K562 (cell line): ENCODE measurements around the gene NAPA. TPM values are rescaled to one million over a fixed set of nuclear protein-coding genes. Genes with fewer than 3 reads are reported as not detected.

Source experiments
- COPS2 ChIP-seq: fragments of 450-650 bp; conservative IDR thresholded peaks from 2 replicates; pipeline ENCODE4 v1.6.1; 2016; ENCODE audit warnings: mild to moderate bottlenecking, moderate library complexity
- ETV6 ChIP-seq, 3 experiments: fragments of 150-350 bp in 1 of 3; sonication (generic) in 1 of 3; formaldehyde crosslinking in 1 of 3; IDR thresholded peaks; 2 replicates each; pipeline versions ENCODE4 v1.6.1 to v1.8.0; 2014 to 2022; ENCODE audit warnings: borderline replicate concordance in 2 of 3, low read depth in 2 of 3, antibody characterized with exemption in 1 of 3, low read length in 1 of 3, mild to moderate bottlenecking in 1 of 3, missing genetic modification reagents in 1 of 3
- FOXO4 ChIP-seq: fragments of 450-650 bp; formaldehyde crosslinking; IDR thresholded peaks from 2 replicates; pipeline ENCODE4 v1.4.0; 2020; ENCODE audit warnings: mild to moderate bottlenecking, moderate library complexity
- MGA ChIP-seq: fragments of 450-650 bp; IDR thresholded peaks from 2 replicates; pipeline ENCODE4 v1.6.1; 2016; ENCODE audit warnings: mild to moderate bottlenecking, moderate library complexity
- NFATC3 ChIP-seq: fragments of 450-650 bp; IDR thresholded peaks from 2 replicates; pipeline ENCODE4 v1.6.1; 2017; ENCODE audit warnings: mild to moderate bottlenecking
- ZKSCAN1 ChIP-seq: fragments of 150-350 bp; IDR thresholded peaks from 2 replicates; pipeline ENCODE4 v1.6.1; 2016; ENCODE audit warnings: low read depth, low read length
- polyA plus RNA-seq, 8 experiments: library from polyadenylated mRNA; depleted of rRNA in 4 of 8; stranded (reverse) in 5 of 8; unstranded in 3 of 8; fragments of >200 nt; fragmentation: Nextera tagmentation in 2 of 8; fragmentation: Illumina TruSeq in 1 of 8; extraction: Ambion mirVana in 2 of 8; extraction: Trizol in 1 of 8; gene quantifications; 2 replicates each; pipeline versions ENCODE4 v1.2.1 to v1.2.3, GENCODE V29; 2011 to 2014; ENCODE audit warnings: inconsistent platforms in 1 of 8, missing spikeins in 1 of 8
- total RNA-seq, 7 experiments: library from RNA; depleted of rRNA in 6 of 7; stranded (reverse); fragments of >200 nt in 6 of 7; fragmentation: Illumina TruSeq in 2 of 7; extraction: Trizol in 2 of 7; gene quantifications; 2 replicates each; pipeline versions ENCODE4 v1.2.1 to v1.2.3, GENCODE V29; 2011 to 2021; ENCODE audit warnings: low replicate concordance in 1 of 7
- TF ChIP-seq, protein P1 (sequence below), 2 experiments: fragments of 450-650 bp in 1 of 2; sonication (generic) in 1 of 2; formaldehyde crosslinking; conservative IDR thresholded peaks; 2 replicates each; pipeline versions ENCODE4 v1.4.0 to v1.8.1; 2020 to 2022; ENCODE audit warnings: mild to moderate bottlenecking in 1 of 2, missing genetic modification reagents in 1 of 2
- TF ChIP-seq, protein P2 (sequence below): fragments of 250-450 bp; sonication (Bioruptor Pico); IDR thresholded peaks from 2 replicates; pipeline ENCODE4 v1.4.0; 2020; ENCODE audit warnings: mild to moderate bottlenecking, moderate library complexity, borderline replicate concordance

The NAPA gene
- total and polyA plus RNA-seq, 9 of the 15 experiments (the other 6 are each of a cell fraction or from before 2014, with no cell fraction given) = 5.4 to 98.6 (median 77.5) TPM

DNA sequence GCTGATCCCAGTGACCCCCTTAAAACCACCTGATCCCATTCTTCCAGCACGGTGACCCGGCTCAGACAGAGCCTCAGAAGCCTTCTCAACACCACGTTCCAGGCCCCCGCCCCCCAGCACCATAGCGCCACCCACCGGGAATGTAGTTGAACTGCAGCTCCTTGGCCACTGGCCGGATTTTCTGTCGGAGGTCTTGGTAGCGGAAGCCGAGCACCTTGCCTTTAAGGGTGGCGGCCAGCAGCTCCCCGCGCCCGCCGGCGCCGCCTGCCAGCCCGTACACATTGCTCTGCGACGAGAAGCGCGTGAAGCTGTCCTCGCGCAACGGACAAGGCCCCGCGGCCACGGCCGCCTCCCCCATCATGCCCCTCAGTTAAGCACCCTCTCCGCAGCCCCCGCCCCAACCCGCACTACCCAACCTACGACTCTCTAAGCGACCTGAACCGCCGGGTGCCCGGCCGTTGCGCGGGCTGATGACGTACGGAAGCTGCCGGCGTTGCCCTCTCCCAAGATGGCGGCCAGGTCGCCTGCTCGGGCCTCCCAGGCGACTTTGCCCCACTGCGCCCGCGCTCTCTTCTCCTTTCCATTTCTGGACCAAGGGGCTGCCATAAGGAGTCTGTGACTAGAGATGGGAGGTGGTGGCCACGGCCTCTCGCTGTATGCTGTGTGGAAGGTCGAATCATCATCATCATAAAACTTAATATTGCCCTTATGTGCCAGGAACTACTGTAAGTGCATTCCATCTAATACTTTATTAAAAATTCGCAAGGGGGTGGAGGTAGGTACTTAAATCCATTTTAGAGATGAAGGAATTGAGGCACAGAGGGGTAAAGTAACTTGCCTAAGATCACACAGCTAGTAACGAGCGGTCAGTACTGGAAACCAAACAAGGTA lies 30.8 kb downstream of the NAPA start, which contains the start of gene KPTN (continued):
- 0 out of 2 replicates have a peak, but pooled peaks have one; percentile 20 for TF ChIP-seq MGA
- 0 out of 2 replicates have a peak, but pooled peaks have one; percentile 49 for TF ChIP-seq ZKSCAN1
- no peak for TF ChIP-seq NFATC3
- TF ChIP-seq, protein P1, sequence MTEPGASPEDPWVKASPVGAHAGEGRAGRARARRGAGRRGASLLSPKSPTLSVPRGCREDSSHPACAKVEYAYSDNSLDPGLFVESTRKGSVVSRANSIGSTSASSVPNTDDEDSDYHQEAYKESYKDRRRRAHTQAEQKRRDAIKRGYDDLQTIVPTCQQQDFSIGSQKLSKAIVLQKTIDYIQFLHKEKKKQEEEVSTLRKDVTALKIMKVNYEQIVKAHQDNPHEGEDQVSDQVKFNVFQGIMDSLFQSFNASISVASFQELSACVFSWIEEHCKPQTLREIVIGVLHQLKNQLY (CRISPR knock-in tag; conservative IDR thresholded peaks at IDR 0.05) = no peak
- TF ChIP-seq, protein P2, sequence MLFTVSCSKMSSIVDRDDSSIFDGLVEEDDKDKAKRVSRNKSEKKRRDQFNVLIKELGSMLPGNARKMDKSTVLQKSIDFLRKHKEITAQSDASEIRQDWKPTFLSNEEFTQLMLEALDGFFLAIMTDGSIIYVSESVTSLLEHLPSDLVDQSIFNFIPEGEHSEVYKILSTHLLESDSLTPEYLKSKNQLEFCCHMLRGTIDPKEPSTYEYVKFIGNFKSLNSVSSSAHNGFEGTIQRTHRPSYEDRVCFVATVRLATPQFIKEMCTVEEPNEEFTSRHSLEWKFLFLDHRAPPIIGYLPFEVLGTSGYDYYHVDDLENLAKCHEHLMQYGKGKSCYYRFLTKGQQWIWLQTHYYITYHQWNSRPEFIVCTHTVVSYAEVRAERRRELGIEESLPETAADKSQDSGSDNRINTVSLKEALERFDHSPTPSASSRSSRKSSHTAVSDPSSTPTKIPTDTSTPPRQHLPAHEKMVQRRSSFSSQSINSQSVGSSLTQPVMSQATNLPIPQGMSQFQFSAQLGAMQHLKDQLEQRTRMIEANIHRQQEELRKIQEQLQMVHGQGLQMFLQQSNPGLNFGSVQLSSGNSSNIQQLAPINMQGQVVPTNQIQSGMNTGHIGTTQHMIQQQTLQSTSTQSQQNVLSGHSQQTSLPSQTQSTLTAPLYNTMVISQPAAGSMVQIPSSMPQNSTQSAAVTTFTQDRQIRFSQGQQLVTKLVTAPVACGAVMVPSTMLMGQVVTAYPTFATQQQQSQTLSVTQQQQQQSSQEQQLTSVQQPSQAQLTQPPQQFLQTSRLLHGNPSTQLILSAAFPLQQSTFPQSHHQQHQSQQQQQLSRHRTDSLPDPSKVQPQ = no peak
- peak in 1 of 2 experiments; percentile 51; a peak in 1 of 4 replicates for TF ChIP-seq ETV6 (IDR thresholded peaks at IDR 0.05; ENCODE audit: borderline replicate concordance in 1 of 2, low read depth in 2 of 2, low read length in 1 of 2)
- no peak for TF ChIP-seq ETV6 (CRISPR knock-in tag; IDR thresholded peaks at IDR 0.05; ENCODE audit: borderline replicate concordance)
- TF ChIP-seq COPS2 = no peak
- TF ChIP-seq FOXO4 = no peak
